H9 (cell line): Measurements from ENCODE around the gene SLC16A10. TPM values are rescaled to one million over a fixed set of nuclear protein-coding genes. Genes with fewer than 3 reads are reported as not detected.

Source experiments
- DNase-seq: peaks from one replicate; pipeline ENCODE4 v3.0.0-alpha.2; 2017
- H2AFZ ChIP-seq: one replicate; pipeline ENCODE4 v1.6.1; 2013; ENCODE audit warnings: mild to moderate bottlenecking, low read length, control low read depth, moderate library complexity
- H2AK5ac ChIP-seq: 2 replicates; pipeline ENCODE4 v1.6.1; 2013; ENCODE audit warnings: low read length, control low read depth, mixed read lengths; ENCODE audit not compliant: insufficient read length
- H2BK120ac ChIP-seq: one replicate; pipeline ENCODE4 v1.6.1; 2013; ENCODE audit warnings: low read depth, mild to moderate bottlenecking, low read length, control low read depth, inconsistent platforms; ENCODE audit not compliant: poor library complexity, severe bottlenecking
- H2BK12ac ChIP-seq: 2 replicates; pipeline ENCODE4 v1.6.1; 2013; ENCODE audit warnings: low read length, control low read depth, mixed read lengths, low read depth; ENCODE audit not compliant: insufficient read length
- H2BK15ac ChIP-seq: 2 replicates; pipeline ENCODE4 v1.6.1; 2013; ENCODE audit warnings: low read depth, low read length, control low read depth
- H2BK20ac ChIP-seq: one replicate; pipeline ENCODE4 v1.6.1; 2013; ENCODE audit warnings: low read depth, mild to moderate bottlenecking, low read length, control low read depth, inconsistent platforms; ENCODE audit not compliant: poor library complexity, severe bottlenecking
- H2BK5ac ChIP-seq: 2 replicates; pipeline ENCODE4 v1.6.1; 2013; ENCODE audit warnings: low read length, control low read depth, mixed read lengths; ENCODE audit not compliant: insufficient read length
- H3K14ac ChIP-seq: 2 replicates; pipeline ENCODE4 v1.6.1; 2013; ENCODE audit warnings: low read length, control low read depth; ENCODE audit not compliant: insufficient read depth
- H3K18ac ChIP-seq: 2 replicates; pipeline ENCODE4 v1.6.1; 2013; ENCODE audit warnings: low read depth, mild to moderate bottlenecking, mixed read lengths, low read length, control low read depth; ENCODE audit not compliant: insufficient read length
- H3K23ac ChIP-seq: 2 replicates; pipeline ENCODE4 v1.6.1; 2013; ENCODE audit warnings: low read length, control low read depth, mixed read lengths, low read depth; ENCODE audit not compliant: insufficient read length
- H3K23me2 ChIP-seq: 2 replicates; pipeline ENCODE4 v1.6.1; 2013; ENCODE audit warnings: low read depth, mild to moderate bottlenecking, mixed read lengths, low read length, control low read depth; ENCODE audit not compliant: insufficient read length, poor library complexity, severe bottlenecking
- H3K27ac ChIP-seq: 2 replicates; pipeline ENCODE4 v1.5.1; 2013; ENCODE audit warnings: low read length, control low read depth, mixed read lengths, low read depth; ENCODE audit not compliant: insufficient read length
- H3K27me3 ChIP-seq: 2 replicates; pipeline ENCODE4 v1.6.1; 2013; ENCODE audit warnings: low read length, control low read depth, inconsistent platforms; ENCODE audit not compliant: insufficient read depth
- H3K4ac ChIP-seq: 2 replicates; pipeline ENCODE4 v1.6.1; 2013; ENCODE audit warnings: low read depth, mild to moderate bottlenecking, control low read depth, inconsistent platforms, low read length, moderate library complexity
- H3K4me1 ChIP-seq: 2 replicates; pipeline ENCODE4 v1.6.1; 2013; ENCODE audit warnings: low read length, control low read depth, inconsistent platforms; ENCODE audit not compliant: insufficient read depth
- H3K4me2 ChIP-seq: 2 replicates; pipeline ENCODE4 v1.6.1; 2013; ENCODE audit warnings: low read length, control low read depth, mixed read lengths; ENCODE audit not compliant: insufficient read length, insufficient read depth
- H3K56ac ChIP-seq: 2 replicates; pipeline ENCODE4 v1.6.1; 2013; ENCODE audit warnings: low read depth, mild to moderate bottlenecking, mixed read lengths, low read length, control low read depth; ENCODE audit not compliant: insufficient read length
- H3K79me1 ChIP-seq: 2 replicates; pipeline ENCODE4 v1.6.1; 2013; ENCODE audit warnings: low read depth, mild to moderate bottlenecking, moderate library complexity, low read length, control low read depth, inconsistent platforms; ENCODE audit not compliant: insufficient read depth, poor library complexity, severe bottlenecking
- H3K79me2 ChIP-seq: 2 replicates; pipeline ENCODE4 v1.6.1; 2013; ENCODE audit warnings: low read length, control low read depth, inconsistent platforms; ENCODE audit not compliant: insufficient read depth
- H3K9ac ChIP-seq: 2 replicates; pipeline ENCODE4 v1.6.1; 2013; ENCODE audit warnings: low read length, control low read depth, mixed read lengths; ENCODE audit not compliant: insufficient read length; ENCODE audit errors: extremely low read depth
- H3K9me3 ChIP-seq: one replicate; pipeline ENCODE4 v1.6.1; 2013; ENCODE audit warnings: low read depth, low read length, inconsistent platforms; ENCODE audit not compliant: control insufficient read depth
- H3T11ph ChIP-seq: one replicate; pipeline ENCODE4 v1.6.1; 2013; ENCODE audit warnings: mild to moderate bottlenecking, low read length, control low read depth, inconsistent platforms
- H4K20me1 ChIP-seq: one replicate; pipeline ENCODE4 v1.6.1; 2013; ENCODE audit not compliant: control insufficient read depth, insufficient read length, insufficient read depth
- H4K5ac ChIP-seq: 2 replicates; pipeline ENCODE4 v1.6.1; 2013; ENCODE audit warnings: low read depth, mild to moderate bottlenecking, mixed read lengths, low read length, control low read depth; ENCODE audit not compliant: insufficient read length
- H4K8ac ChIP-seq: replicated peaks from 2 replicates; pipeline ENCODE4 v1.6.1; 2013; ENCODE audit warnings: low read length, control low read depth, mixed read lengths, low read depth; ENCODE audit not compliant: insufficient read length
- H4K91ac ChIP-seq: 2 replicates; pipeline ENCODE4 v1.6.1; 2013; ENCODE audit warnings: low read depth, mild to moderate bottlenecking, moderate library complexity, mixed read lengths, low read length, control low read depth; ENCODE audit not compliant: insufficient read length
- H3K27ac Mint-ChIP-seq, 3 experiments: 2 replicates in 2 of 3; 3 replicates in 1 of 3; pipeline ENCODE4 v1.8.0; 2020 to 2021; ENCODE audit warnings: mixed read lengths in 3 of 3, mild to moderate bottlenecking in 1 of 3, moderate library complexity in 1 of 3
- H3K27me3 Mint-ChIP-seq: 2 replicates; pipeline ENCODE4 v1.8.0; 2021; ENCODE audit warnings: low read depth, mild to moderate bottlenecking, moderate library complexity, mixed read lengths
- H3K36me3 Mint-ChIP-seq, 3 experiments: 2 replicates in 2 of 3; 3 replicates in 1 of 3; pipeline ENCODE4 v1.8.0; 2020 to 2021; ENCODE audit warnings: low read depth in 3 of 3, mixed read lengths in 3 of 3; ENCODE audit not compliant: insufficient read depth in 1 of 3
- H3K4me1 Mint-ChIP-seq, 2 experiments: 2 replicates each; pipeline ENCODE4 v1.8.0; 2020; ENCODE audit warnings: mixed read lengths in 2 of 2
- H3K4me3 Mint-ChIP-seq, 2 experiments: 2 replicates in 1 of 2; 3 replicates in 1 of 2; pipeline ENCODE4 v1.8.0; 2020 to 2021; ENCODE audit warnings: mild to moderate bottlenecking in 2 of 2, mixed read lengths in 2 of 2, moderate library complexity in 1 of 2
- H3K9me3 Mint-ChIP-seq, 2 experiments: 2 replicates in 1 of 2; 3 replicates in 1 of 2; pipeline ENCODE4 v1.8.0; 2020; ENCODE audit warnings: mild to moderate bottlenecking in 2 of 2, mixed read lengths in 2 of 2, moderate library complexity in 1 of 2
- CTCF ChIP-seq: fragments of 200-600 bp; sonication (generic); conservative IDR thresholded peaks from 3 replicates; pipeline ENCODE4 v1.8.0; 2021; ENCODE audit warnings: antibody characterized with exemption, mild to moderate bottlenecking
- WGBS: extraction: QIAGEN DNeasy Blood & Tissue Kit; methylation state at CpG from one replicate; pipeline ENCODE4 v1.1.7; 2013; ENCODE audit warnings: missing lambda C conversion rate, low lambda C conversion rate, mixed read lengths; ENCODE audit not compliant: insufficient read length; ENCODE audit errors: extremely low coverage; 5-methylcytosine and 5-hydroxymethylcytosine counted together
- total RNA-seq: library from RNA; stranded (reverse); gene quantifications from 2 replicates; pipeline ENCODE4 v1.2.1, GENCODE V29; 2021

SLC16A10 gene
- total RNA-seq, 1 experiment from 2014 or later: 11.4 TPM

GRCh38 chr6:111211411-111212030 lies 124.2 kb downstream of the SLC16A10 start:
- Histone ChIP-seq H3K27me3 (no peaks in the 10 kb centered on the region), H3K18ac (no peak overlapping the region), H2BK120ac (no peak overlapping the region), H3T11ph (no peak overlapping the region), H4K8ac (no peak overlapping the region), H4K5ac (no peak overlapping the region), H3K9me3 (no peaks in the 10 kb centered on the region), H4K91ac (no peak overlapping the region), H2BK15ac (no peak overlapping the region), H3K23me2 (no peaks in the 10 kb centered on the region), H3K23ac (no peak overlapping the region), H3K56ac (no peak overlapping the region), H3K4me1 (no peaks in the 10 kb centered on the region; the same call in 1 of the 2 replicates), H2BK5ac (no peak overlapping the region), H3K9ac (no peak overlapping the region), H2BK20ac (no peak overlapping the region), H3K14ac (no peak overlapping the region), H3K27ac (no peak overlapping the region), H3K79me1 (no peaks in the 10 kb centered on the region), H3K4ac (no peak overlapping the region), H2AFZ (no peak overlapping the region), H2AK5ac (no peak overlapping the region), H2BK12ac (no peak overlapping the region), H4K20me1 (no peaks in the 10 kb centered on the region), H3K79me2 (no peaks in the 10 kb centered on the region), H3K4me2 (no peak overlapping the region)
- Mint-ChIP-seq H3K9me3 (no peaks in the 10 kb centered on the region), H3K4me1 (peaks cover 6 to 20% of the 10 kb centered on the region in 2 experiments), H3K4me3 (no peak overlapping the region), H3K27ac (no peak overlapping the region; a peak in 2 of 7 replicates), H3K36me3 (no peaks in the 10 kb centered on the region), H3K27me3 (no peaks in the 10 kb centered on the region)
- 0 out of 3 replicates have a peak, but pooled peaks have one; percentile 17 for TF ChIP-seq CTCF
- WGBS: no CpG with 5 or more reads among the region's 6 CpGs
- DNase-seq: no peak
